WTC11 (cell line): Measurements from ENCODE around the gene SORCS2. TPM values are rescaled to one million over a fixed set of nuclear protein-coding genes. Genes with fewer than 3 reads are reported as not detected.

Experiments
- ATAC-seq: fragments of 200-7000 bp; cut with Tn5 transposase; 2 replicates; pipeline ENCODE4 v1.10.0; 2021; ENCODE audit warnings: mild to moderate bottlenecking, moderate library complexity
- CTCF ChIA-PET: fragments of 300-600 bp; sonication (Branson Sonifier 250); formaldehyde crosslinking; loops from one replicate; lab custom pipeline; 2021; ENCODE audit warnings: antibody characterized with exemption; lab: Charles Lee
- POLR2A ChIA-PET: fragments of 350-600 bp; sonication (Branson Sonifier 250); formaldehyde crosslinking; loops from one replicate; lab custom pipeline; 2021; ENCODE audit warnings: antibody characterized with exemption; lab: Charles Lee
- DNase-seq: peaks from one replicate; pipeline ENCODE4 v3.0.0; 2021; ENCODE audit warnings: low spot score
- H3K27ac Mint-ChIP-seq: 2 replicates; pipeline ENCODE4 v1.8.0; 2021; ENCODE audit warnings: mixed read lengths
- H3K27me3 Mint-ChIP-seq: 2 replicates; pipeline ENCODE4 v1.8.0; 2021; ENCODE audit warnings: low read depth, mild to moderate bottlenecking, moderate library complexity, mixed read lengths
- H3K36me3 Mint-ChIP-seq: 2 replicates; pipeline ENCODE4 v1.8.0; 2021; ENCODE audit warnings: mixed read lengths
- H3K4me1 Mint-ChIP-seq: 2 replicates; pipeline ENCODE4 v1.8.0; 2022; ENCODE audit warnings: mixed read lengths
- H3K4me3 Mint-ChIP-seq: 2 replicates; pipeline ENCODE4 v1.8.0; 2021; ENCODE audit warnings: mild to moderate bottlenecking, moderate library complexity, mixed read lengths
- H3K9me3 Mint-ChIP-seq: 2 replicates; pipeline ENCODE4 v1.8.0; 2021; ENCODE audit warnings: mixed read lengths
- E2F4 ChIP-seq: sonication (generic); formaldehyde crosslinking; IDR thresholded peaks from 2 replicates; pipeline ENCODE4 v1.8.1; 2022; ENCODE audit warnings: low read depth, mild to moderate bottlenecking, moderate library complexity, missing genetic modification reagents, borderline replicate concordance
- EMX1 ChIP-seq: fragments of 250-450 bp; sonication (Bioruptor Pico); IDR thresholded peaks from 2 replicates; pipeline ENCODE4 v1.8.0; 2021; ENCODE audit warnings: mild to moderate bottlenecking
- GRHL2 ChIP-seq: fragments of 250-450 bp; sonication (Bioruptor Pico); IDR thresholded peaks from 2 replicates; pipeline ENCODE4 v1.8.0; 2022; ENCODE audit warnings: mild to moderate bottlenecking, moderate library complexity; ENCODE audit not compliant: insufficient replicate concordance, severe bottlenecking
- NFYB ChIP-seq: sonication (generic); formaldehyde crosslinking; conservative IDR thresholded peaks from 2 replicates; pipeline ENCODE4 v1.8.0; 2022; ENCODE audit warnings: low read depth, missing genetic modification reagents
- NR3C1 ChIP-seq: sonication (generic); formaldehyde crosslinking; conservative IDR thresholded peaks from 2 replicates; pipeline ENCODE4 v1.8.1; 2023; ENCODE audit warnings: low read depth, mild to moderate bottlenecking, missing genetic modification reagents
- OVOL2 ChIP-seq: fragments of 250-450 bp; sonication (Bioruptor Pico); IDR thresholded peaks from 2 replicates; pipeline ENCODE4 v1.9.0; 2021; ENCODE audit warnings: mild to moderate bottlenecking, borderline replicate concordance
- STAT6 ChIP-seq: sonication (generic); formaldehyde crosslinking; conservative IDR thresholded peaks from 2 replicates; pipeline ENCODE4 v1.8.1; 2023; ENCODE audit warnings: mild to moderate bottlenecking, low read depth, missing genetic modification reagents, moderate library complexity
- TEAD1 ChIP-seq: sonication (generic); formaldehyde crosslinking; IDR thresholded peaks from 2 replicates; pipeline ENCODE4 v1.8.0; 2022; ENCODE audit warnings: mild to moderate bottlenecking, missing genetic modification reagents
- ZNF396 ChIP-seq: fragments of 250-450 bp; sonication (Bioruptor Pico); IDR thresholded peaks from 2 replicates; pipeline ENCODE4 v1.8.0; 2021; ENCODE audit warnings: mild to moderate bottlenecking, moderate library complexity, borderline replicate concordance
- total RNA-seq: library from RNA; stranded (reverse); gene quantifications from 3 replicates; pipeline ENCODE4 v1.2.3, GENCODE V29; 2021
- TF ChIP-seq, protein P1 (sequence below): sonication (generic); formaldehyde crosslinking; IDR thresholded peaks from 2 replicates; pipeline ENCODE4 v1.8.1; 2023; ENCODE audit warnings: mild to moderate bottlenecking, missing genetic modification reagents
- TF ChIP-seq, protein P2 (sequence below): sonication (generic); formaldehyde crosslinking; IDR thresholded peaks from 2 replicates; pipeline ENCODE4 v1.8.1; 2022; ENCODE audit warnings: mild to moderate bottlenecking, moderate library complexity, missing genetic modification reagents
- TF ChIP-seq, protein P3 (sequence below): fragments of 250-450 bp; sonication (Bioruptor Pico); IDR thresholded peaks from 2 replicates; pipeline ENCODE4 v1.9.0; 2021; ENCODE audit warnings: mild to moderate bottlenecking
- TF ChIP-seq, protein P4 (sequence below): fragments of 250-450 bp; sonication (Bioruptor Pico); conservative IDR thresholded peaks from 2 replicates; pipeline ENCODE4 v1.9.0; 2021; ENCODE audit warnings: mild to moderate bottlenecking
- TF ChIP-seq, protein P5 (sequence below): sonication (generic); formaldehyde crosslinking; IDR thresholded peaks from 2 replicates; pipeline ENCODE4 v1.8.1; 2022; ENCODE audit warnings: mild to moderate bottlenecking, missing genetic modification reagents, moderate library complexity, borderline replicate concordance

The SORCS2 gene
- total RNA-seq, 1 experiment from 2014 or later, result 6.6 TPM

GRCh38 chr4:7288751-7289523, 96.6 kb downstream of the SORCS2 start (continued):
- TF ChIP-seq EMX1 (CRISPR knock-in tag) (no peak), NR3C1 (no peak)
- TF ChIP-seq, protein P1, sequence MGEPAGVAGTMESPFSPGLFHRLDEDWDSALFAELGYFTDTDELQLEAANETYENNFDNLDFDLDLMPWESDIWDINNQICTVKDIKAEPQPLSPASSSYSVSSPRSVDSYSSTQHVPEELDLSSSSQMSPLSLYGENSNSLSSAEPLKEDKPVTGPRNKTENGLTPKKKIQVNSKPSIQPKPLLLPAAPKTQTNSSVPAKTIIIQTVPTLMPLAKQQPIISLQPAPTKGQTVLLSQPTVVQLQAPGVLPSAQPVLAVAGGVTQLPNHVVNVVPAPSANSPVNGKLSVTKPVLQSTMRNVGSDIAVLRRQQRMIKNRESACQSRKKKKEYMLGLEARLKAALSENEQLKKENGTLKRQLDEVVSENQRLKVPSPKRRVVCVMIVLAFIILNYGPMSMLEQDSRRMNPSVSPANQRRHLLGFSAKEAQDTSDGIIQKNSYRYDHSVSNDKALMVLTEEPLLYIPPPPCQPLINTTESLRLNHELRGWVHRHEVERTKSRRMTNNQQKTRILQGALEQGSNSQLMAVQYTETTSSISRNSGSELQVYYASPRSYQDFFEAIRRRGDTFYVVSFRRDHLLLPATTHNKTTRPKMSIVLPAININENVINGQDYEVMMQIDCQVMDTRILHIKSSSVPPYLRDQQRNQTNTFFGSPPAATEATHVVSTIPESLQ (CRISPR knock-in tag), result no peak

GRCh38 chr4:7289589-7289988, 97.3 kb downstream of the SORCS2 start:
- H3K27ac Mint-ChIP-seq, result no peak overlapping the region
- ChIA-PET POLR2A (no interaction called here), CTCF (no interaction called here)
- H3K36me3 Mint-ChIP-seq, result no peaks in the 10 kb centered on the region
- H3K27me3 Mint-ChIP-seq, result no peaks in the 10 kb centered on the region
- TF ChIP-seq STAT6 (CRISPR knock-in tag) (no peak), NFYB (no peak)
- TF ChIP-seq, protein P2, sequence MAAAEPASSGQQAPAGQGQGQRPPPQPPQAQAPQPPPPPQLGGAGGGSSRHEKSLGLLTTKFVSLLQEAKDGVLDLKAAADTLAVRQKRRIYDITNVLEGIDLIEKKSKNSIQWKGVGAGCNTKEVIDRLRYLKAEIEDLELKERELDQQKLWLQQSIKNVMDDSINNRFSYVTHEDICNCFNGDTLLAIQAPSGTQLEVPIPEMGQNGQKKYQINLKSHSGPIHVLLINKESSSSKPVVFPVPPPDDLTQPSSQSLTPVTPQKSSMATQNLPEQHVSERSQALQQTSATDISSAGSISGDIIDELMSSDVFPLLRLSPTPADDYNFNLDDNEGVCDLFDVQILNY (CRISPR knock-in tag), result no peak
- no peak overlapping the region for H3K4me3 Mint-ChIP-seq
- peaks cover 3% of the 10 kb centered on the region; the same call in 1 of the 2 replicates for H3K4me1 Mint-ChIP-seq
- H3K9me3 Mint-ChIP-seq, result no peaks in the 10 kb centered on the region
- DNase-seq, result no peak
- ATAC-seq, result no peak

DNA sequence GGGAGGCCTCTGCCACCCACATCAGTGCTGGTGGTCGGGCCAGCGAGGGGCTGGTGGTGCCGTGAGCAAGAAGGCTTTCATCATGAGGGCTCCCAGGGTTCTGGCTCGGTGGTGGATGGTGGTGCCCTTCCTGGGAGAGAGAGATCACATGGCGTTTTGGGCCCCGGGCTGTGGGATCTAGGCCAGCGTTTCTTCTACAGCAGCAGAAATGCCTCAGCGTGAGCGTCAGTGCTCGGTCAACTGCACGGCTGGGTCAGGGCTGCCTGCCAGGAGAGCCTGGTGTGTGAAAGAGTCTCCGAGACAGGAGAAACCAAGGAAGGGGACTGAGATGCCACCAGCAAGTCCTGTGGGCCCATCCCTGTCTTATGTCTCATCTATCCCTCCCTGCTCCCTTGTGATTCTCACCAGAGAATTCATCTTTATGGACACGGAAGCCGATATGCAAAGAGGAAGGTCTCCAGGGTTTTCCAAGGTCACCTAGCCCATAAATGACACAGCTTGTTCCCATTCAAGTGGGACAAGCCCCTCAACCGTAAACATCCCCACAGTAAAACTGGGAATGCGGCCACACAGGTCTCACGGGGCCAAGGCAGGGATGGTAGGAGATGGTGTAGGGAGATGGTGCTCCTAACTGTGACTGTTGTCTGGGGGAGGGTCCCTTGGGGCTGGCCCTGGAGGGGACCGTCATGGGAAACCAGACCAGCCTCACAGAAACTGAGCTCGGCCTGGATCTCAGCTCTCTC, 99.2 kb downstream of the SORCS2 start:
- ChIA-PET CTCF (interaction anchor here (0.6 kb wide), 1 partner anchor 234 kb away, joined by 4 read pairs; no protein-coding TSS in a partner anchor), POLR2A (no interaction called here)
- ATAC-seq (no peak), DNase-seq (no peak)
- no peak for TF ChIP-seq OVOL2
- no peak for TF ChIP-seq TEAD1 (CRISPR knock-in tag)
- TF ChIP-seq GRHL2 (CRISPR knock-in tag), result no peak
- TF ChIP-seq, protein P3, sequence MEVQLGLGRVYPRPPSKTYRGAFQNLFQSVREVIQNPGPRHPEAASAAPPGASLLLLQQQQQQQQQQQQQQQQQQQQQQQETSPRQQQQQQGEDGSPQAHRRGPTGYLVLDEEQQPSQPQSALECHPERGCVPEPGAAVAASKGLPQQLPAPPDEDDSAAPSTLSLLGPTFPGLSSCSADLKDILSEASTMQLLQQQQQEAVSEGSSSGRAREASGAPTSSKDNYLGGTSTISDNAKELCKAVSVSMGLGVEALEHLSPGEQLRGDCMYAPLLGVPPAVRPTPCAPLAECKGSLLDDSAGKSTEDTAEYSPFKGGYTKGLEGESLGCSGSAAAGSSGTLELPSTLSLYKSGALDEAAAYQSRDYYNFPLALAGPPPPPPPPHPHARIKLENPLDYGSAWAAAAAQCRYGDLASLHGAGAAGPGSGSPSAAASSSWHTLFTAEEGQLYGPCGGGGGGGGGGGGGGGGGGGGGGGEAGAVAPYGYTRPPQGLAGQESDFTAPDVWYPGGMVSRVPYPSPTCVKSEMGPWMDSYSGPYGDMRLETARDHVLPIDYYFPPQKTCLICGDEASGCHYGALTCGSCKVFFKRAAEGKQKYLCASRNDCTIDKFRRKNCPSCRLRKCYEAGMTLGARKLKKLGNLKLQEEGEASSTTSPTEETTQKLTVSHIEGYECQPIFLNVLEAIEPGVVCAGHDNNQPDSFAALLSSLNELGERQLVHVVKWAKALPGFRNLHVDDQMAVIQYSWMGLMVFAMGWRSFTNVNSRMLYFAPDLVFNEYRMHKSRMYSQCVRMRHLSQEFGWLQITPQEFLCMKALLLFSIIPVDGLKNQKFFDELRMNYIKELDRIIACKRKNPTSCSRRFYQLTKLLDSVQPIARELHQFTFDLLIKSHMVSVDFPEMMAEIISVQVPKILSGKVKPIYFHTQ (CRISPR knock-in tag), result no peak
- TF ChIP-seq ZNF396 (CRISPR knock-in tag), result no peak
- no peak for TF ChIP-seq E2F4 (CRISPR knock-in tag)
- TF ChIP-seq, protein P4, sequence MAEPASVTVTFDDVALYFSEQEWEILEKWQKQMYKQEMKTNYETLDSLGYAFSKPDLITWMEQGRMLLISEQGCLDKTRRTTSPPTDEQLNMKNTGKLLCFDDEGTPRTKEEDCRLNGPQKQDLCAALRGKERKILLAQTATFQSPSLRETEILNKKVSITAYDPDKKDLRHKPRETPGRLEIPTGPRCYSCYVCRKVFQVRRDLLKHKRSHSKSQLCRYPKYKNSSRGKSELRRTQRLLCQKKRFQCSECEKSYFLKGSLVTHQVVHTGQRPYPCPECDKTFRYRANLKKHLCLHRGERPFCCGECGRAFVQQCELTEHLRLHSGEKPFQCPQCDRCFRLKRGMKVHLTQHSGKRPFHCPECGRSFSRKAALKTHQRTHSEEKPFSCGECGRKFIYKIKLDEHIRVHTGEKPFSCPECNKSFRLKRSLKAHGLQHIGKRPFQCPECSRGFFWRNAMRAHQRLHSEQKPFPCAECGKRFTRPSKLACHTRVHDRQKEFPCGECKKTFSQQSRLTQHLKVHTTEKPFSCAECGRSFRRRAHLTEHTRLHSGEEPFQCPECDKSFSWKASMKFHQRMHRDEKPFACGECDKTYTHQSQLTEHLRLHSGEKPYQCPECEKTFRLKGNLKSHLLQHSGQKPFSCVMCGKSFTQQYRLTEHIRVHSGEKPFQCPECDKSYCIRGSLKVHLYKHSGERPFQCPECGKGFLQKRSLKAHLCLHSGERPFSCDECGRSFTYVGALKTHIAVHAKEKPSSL (CRISPR knock-in tag), result no peak
- TF ChIP-seq, protein P5, sequence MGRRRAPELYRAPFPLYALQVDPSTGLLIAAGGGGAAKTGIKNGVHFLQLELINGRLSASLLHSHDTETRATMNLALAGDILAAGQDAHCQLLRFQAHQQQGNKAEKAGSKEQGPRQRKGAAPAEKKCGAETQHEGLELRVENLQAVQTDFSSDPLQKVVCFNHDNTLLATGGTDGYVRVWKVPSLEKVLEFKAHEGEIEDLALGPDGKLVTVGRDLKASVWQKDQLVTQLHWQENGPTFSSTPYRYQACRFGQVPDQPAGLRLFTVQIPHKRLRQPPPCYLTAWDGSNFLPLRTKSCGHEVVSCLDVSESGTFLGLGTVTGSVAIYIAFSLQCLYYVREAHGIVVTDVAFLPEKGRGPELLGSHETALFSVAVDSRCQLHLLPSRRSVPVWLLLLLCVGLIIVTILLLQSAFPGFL (CRISPR knock-in tag), result no peak
- H3K4me1 Mint-ChIP-seq, result peaks cover 3% of the 10 kb centered on the region; the same call in 1 of the 2 replicates
- H3K9me3 Mint-ChIP-seq, result no peaks in the 10 kb centered on the region
- no peaks in the 10 kb centered on the region for H3K36me3 Mint-ChIP-seq
- H3K27me3 Mint-ChIP-seq, result no peaks in the 10 kb centered on the region
- no peak overlapping the region for H3K27ac Mint-ChIP-seq
- no peak overlapping the region for H3K4me3 Mint-ChIP-seq
